C4-2B (cell line): Measurements from ENCODE around the gene CTPS1.

ENCODE experiments used
- H3K27ac ChIP-seq: fragments of 450-650 bp; 2 replicates; pipeline ENCODE4 v1.5.1; 2017
- CTCF ChIP-seq: fragments of 450-650 bp; conservative IDR thresholded peaks from 2 replicates; pipeline ENCODE4 v1.5.1; 2017; ENCODE audit warnings: mild to moderate bottlenecking
- ZFX ChIP-seq: fragments of 450-650 bp; IDR thresholded peaks from 2 replicates; pipeline ENCODE4 v1.6.1; 2017

The CTPS1 gene

DNA sequence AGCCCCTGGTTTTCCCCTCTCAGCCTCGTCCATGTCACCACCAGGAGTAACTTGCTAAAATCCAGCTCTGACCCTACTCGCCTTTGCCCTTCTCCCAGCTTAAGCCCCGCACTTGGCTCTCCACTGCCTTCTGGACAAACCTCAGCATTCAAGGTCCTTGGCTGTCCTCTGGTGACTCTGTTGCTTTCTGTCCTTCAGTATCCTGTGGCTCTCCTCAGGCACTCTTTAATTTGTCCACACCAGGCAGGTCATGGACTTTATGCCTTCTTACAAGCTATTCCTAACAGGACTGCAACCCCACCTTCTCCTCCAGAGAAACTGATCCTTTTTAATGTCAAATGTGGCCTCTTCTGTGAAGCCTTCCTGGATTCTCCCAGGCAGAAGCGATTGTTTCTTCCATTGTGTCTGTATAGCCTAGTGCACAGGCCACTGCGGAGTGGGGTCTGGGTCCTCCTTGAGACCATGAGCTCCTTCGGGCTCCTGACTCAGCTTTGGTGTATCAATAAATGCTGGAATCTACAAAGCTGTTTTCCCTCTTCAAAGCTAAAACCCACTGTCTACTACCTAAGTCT lies 26.7 kb upstream of the CTPS1 start:
- TF ChIP-seq ZFX, result no peak
- TF ChIP-seq CTCF, result peak; percentile 54
- no peak overlapping the region for H3K27ac ChIP-seq

DNA sequence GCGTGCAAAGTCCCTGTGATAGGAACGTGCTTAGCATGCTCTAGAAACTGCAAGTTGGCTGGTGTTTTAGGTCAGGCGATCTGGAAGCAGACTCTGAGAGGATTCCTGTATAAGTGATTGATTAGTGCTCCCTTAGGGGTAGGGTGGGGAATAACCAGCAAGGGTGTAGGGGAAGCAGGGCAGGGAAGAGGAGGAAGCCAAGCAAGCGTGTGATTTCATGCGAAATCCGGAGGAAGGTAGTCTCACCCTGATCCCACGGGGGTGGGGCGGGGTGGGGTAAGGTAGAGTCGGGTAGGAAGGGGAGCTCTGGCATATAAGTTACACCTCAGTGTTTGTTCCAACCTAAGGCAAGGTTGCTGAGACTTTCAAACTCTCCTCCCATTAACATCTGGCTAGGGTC lies 24.9 kb upstream of the CTPS1 start:
- H3K27ac ChIP-seq, result no peak overlapping the region

GRCh38 chr1:40955266-40955665 lies 24.2 kb upstream of the CTPS1 start:
- no peak overlapping the region for H3K27ac ChIP-seq
- TF ChIP-seq CTCF, result no peak
- no peak for TF ChIP-seq ZFX

More for the DNA sequence above, 24.9 kb upstream of the CTPS1 start:
- TF ChIP-seq ZFX (no peak), CTCF (no peak)

DNA sequence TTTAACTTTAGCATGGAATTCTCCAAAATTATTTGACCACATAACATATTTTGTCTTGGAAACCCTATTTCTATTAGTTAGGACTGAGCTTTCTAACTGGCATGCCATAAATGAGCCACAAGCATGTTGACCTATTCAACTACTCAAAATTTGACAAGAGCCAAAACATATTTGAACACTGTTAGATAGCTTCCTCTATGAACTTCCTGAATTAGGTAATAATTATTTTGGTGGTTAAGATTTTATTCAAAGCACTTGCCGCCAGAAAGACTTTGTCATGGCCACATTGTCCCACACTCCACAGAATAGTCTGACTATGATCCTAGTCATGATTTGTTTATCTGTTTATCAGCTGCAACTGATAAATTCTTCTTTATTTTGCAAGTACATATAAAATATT lies 23.1 kb upstream of the CTPS1 start:
- H3K27ac ChIP-seq, result no peak overlapping the region
- no peak for TF ChIP-seq ZFX
- TF ChIP-seq CTCF, result no peak

DNA sequence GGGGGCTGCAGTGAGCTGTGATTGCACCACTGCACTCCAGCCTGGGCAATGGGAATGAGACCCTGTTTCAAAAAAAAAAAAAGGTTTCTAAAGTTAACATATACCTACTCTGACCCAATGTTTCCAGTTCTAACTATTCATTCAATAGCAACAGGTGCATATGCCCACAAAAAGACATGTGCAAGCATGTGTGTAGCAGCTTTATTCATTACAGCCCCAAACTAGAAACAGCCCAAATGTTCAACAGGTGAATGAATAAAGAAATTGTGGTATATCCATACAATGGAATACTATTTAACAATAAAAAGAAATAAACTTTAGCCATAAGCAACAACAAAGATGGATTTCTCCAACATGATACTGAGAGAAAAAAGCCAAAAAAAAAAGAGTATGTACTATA lies 21.3 kb upstream of the CTPS1 start:
- TF ChIP-seq CTCF (no peak), ZFX (no peak)
- H3K27ac ChIP-seq, result no peak overlapping the region

GRCh38 chr1:40965531-40965930 lies 14.0 kb upstream of the CTPS1 start:
- no peak overlapping the region for H3K27ac ChIP-seq
- no peak for TF ChIP-seq CTCF
- TF ChIP-seq ZFX, result no peak

DNA sequence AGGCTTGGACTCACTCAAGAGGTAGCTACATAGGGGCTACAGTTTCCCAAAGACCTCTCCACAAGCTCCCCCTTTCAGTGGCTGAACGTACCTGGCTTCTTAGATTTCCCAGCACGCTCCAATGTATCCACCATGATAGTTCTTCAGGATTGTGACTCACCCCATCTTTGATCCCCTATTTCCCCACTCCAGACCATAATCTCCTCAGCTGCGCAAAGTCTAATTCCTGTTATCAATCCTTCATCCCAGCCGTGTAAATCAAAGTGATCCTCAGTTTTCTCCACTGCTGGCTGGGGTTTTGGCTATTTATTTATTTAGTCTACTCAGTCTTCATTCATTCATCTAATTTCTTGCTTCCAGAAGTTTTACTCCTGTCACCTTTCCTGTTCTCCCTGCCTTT lies 13.1 kb upstream of the CTPS1 start:
- TF ChIP-seq ZFX (no peak), CTCF (no peak)
- H3K27ac ChIP-seq, result no peak overlapping the region
